ENCODE results near the gene PBX2. TPM values are rescaled to one million over a fixed set of nuclear protein-coding genes. Genes with fewer than 3 reads are reported as not detected.
"Not testable (repeated sequence)": the region's sequence is repeated elsewhere in the genome, so short reads cannot be mapped to it uniquely, and the experiment has no call there.

PBX2 gene
- polyA plus RNA-seq, 6 donors from 2014 or later = 0.64 to 4.0 (median 3.1) TPM

GRCh38 chr6:32215617-32216016 is 25.6 kb upstream of the PBX2 start:
- H3K36me3 Mint-ChIP-seq = no peaks in the 10 kb centered on the region
- no peak overlapping the region for H3K4me3 Mint-ChIP-seq
- no peak for ATAC-seq (ENCODE audit: low read depth in 2 of 2)
- H3K9me3 Mint-ChIP-seq = no peaks in the 10 kb centered on the region
- H3K27me3 Mint-ChIP-seq = peaks cover 0 to 6% (median 0%) of the 10 kb centered on the region in 3 donors
- DNase-seq = no peak
- H3K4me1 Mint-ChIP-seq = peaks cover 10 to 23% (median 16%) of the 10 kb centered on the region in 3 donors
- H3K27ac Mint-ChIP-seq = peak overlapping the region in 1 of 6 donors; percentile 76

GRCh38 chr6:32214126-32214525 is 24.1 kb upstream of the PBX2 start:
- Mint-ChIP-seq H3K36me3 (no peaks in the 10 kb centered on the region), H3K27me3 (peaks cover 0 to 6% (median 0%) of the 10 kb centered on the region in 3 donors), H3K9me3 (no peaks in the 10 kb centered on the region), H3K27ac (peak overlapping the region in 3 of 6 donors; percentile 5 to 29 (median 26)), H3K4me3 (peak overlapping the region in 1 of 8 donors; percentile 29), H3K4me1 (peaks cover 9 to 19% (median 10%) of the 10 kb centered on the region in 3 donors)
- ATAC-seq (ENCODE audit: low read depth in 2 of 2) (peak; percentile 27 to 59), DNase-seq (no peak)

- Mint-ChIP-seq H3K27me3 (peaks cover 0 to 6% (median 0%) of the 10 kb centered on the region in 3 donors), H3K4me3 (no peak overlapping the region), H3K4me1 (peaks cover 6 to 19% (median 10%) of the 10 kb centered on the region in 3 donors), H3K9me3 (no peaks in the 10 kb centered on the region), H3K36me3 (no peaks in the 10 kb centered on the region), H3K27ac (peak overlapping the region in 2 of 6 donors; percentile 5 to 26)
- ATAC-seq (ENCODE audit: low read depth in 2 of 2) = no peak
- DNase-seq = no peak
Measured at GRCh38 chr6:32213649-32214048, 23.6 kb upstream of the PBX2 start.

GRCh38 chr6:32212076-32212760 is 22.2 kb upstream of the PBX2 start:
- Mint-ChIP-seq H3K9me3 (no peaks in the 10 kb centered on the region), H3K4me1 (peaks cover 6 to 15% (median 10%) of the 10 kb centered on the region in 3 donors), H3K27ac (peak overlapping the region in 2 of 6 donors; percentile 15 to 30), H3K4me3 (no peak overlapping the region), H3K27me3 (no peaks in the 10 kb centered on the region), H3K36me3 (no peaks in the 10 kb centered on the region)
- ATAC-seq (ENCODE audit: low read depth in 2 of 2) (no peak), DNase-seq (no peak)

GRCh38 chr6:32211432-32211831 is 21.4 kb upstream of the PBX2 start:
- not testable (repeated sequence) for ATAC-seq (ENCODE audit: low read depth in 2 of 2); H3K9me3 Mint-ChIP-seq; H3K4me3 Mint-ChIP-seq; H3K27ac Mint-ChIP-seq; DNase-seq; H3K27me3 Mint-ChIP-seq; H3K36me3 Mint-ChIP-seq
- peaks cover 6 to 10% (median 10%) of the 10 kb centered on the region in 3 donors for H3K4me1 Mint-ChIP-seq

GRCh38 chr6:32210191-32210601 is 20.2 kb upstream of the PBX2 start:
- H3K27me3 Mint-ChIP-seq = peaks cover 0 to 1% (median under 1%) of the 10 kb centered on the region in 3 donors
- DNase-seq (no peak), ATAC-seq (ENCODE audit: low read depth in 2 of 2) (no peak)
- no peaks in the 10 kb centered on the region for H3K9me3 Mint-ChIP-seq
- peaks cover 6 to 9% (median 9%) of the 10 kb centered on the region in 3 donors for H3K4me1 Mint-ChIP-seq
- H3K36me3 Mint-ChIP-seq = no peaks in the 10 kb centered on the region
- H3K27ac Mint-ChIP-seq = peak overlapping the region in 1 of 6 donors; percentile 58
- H3K4me3 Mint-ChIP-seq = no peak overlapping the region

- Mint-ChIP-seq H3K27ac (peak overlapping the region in 2 of 6 donors; percentile 21 to 28), H3K9me3 (no peaks in the 10 kb centered on the region), H3K36me3 (no peaks in the 10 kb centered on the region), H3K4me3 (no peak overlapping the region), H3K4me1 (peaks cover under 1 to 1% (median under 1%) of the 10 kb centered on the region in 3 donors), H3K27me3 (peaks cover 0 to 11% (median 7%) of the 10 kb centered on the region in 3 donors)
- ATAC-seq (ENCODE audit: low read depth in 2 of 2) (no peak), DNase-seq (no peak)
Measured at GRCh38 chr6:32208996-32209395, 19.0 kb upstream of the PBX2 start.

- H3K4me3 Mint-ChIP-seq = no peak overlapping the region
- no peak for ATAC-seq (ENCODE audit: low read depth in 2 of 2)
- no peaks in the 10 kb centered on the region for H3K4me1 Mint-ChIP-seq
- H3K27ac Mint-ChIP-seq = peak overlapping the region in 1 of 6 donors; percentile 79
- H3K9me3 Mint-ChIP-seq = no peaks in the 10 kb centered on the region
- no peaks in the 10 kb centered on the region for H3K36me3 Mint-ChIP-seq
- no peak for DNase-seq
- H3K27me3 Mint-ChIP-seq = peaks cover 0 to 23% (median 7%) of the 10 kb centered on the region in 3 donors
Measured at GRCh38 chr6:32204268-32204715, 14.3 kb upstream of the PBX2 start.

GRCh38 chr6:32203426-32204267 is 13.6 kb upstream of the PBX2 start:
- Mint-ChIP-seq H3K9me3 (no peaks in the 10 kb centered on the region), H3K27me3 (peaks cover 0 to 23% (median 7%) of the 10 kb centered on the region in 3 donors), H3K4me1 (no peaks in the 10 kb centered on the region), H3K36me3 (no peaks in the 10 kb centered on the region), H3K4me3 (no peak overlapping the region), H3K27ac (peak overlapping the region in 2 of 6 donors; percentile 33 to 43)
- ATAC-seq (ENCODE audit: low read depth in 2 of 2) (no peak), DNase-seq (no peak)

- Mint-ChIP-seq H3K27ac (no peak overlapping the region), H3K27me3 (peaks cover 0 to 23% (median 7%) of the 10 kb centered on the region in 3 donors), H3K36me3 (no peaks in the 10 kb centered on the region), H3K4me1 (peaks cover 0 to 1% (median under 1%) of the 10 kb centered on the region in 3 donors), H3K9me3 (no peaks in the 10 kb centered on the region), H3K4me3 (no peak overlapping the region)
- ATAC-seq (ENCODE audit: low read depth in 2 of 2) (no peak), DNase-seq (no peak)
Measured at GRCh38 chr6:32202186-32202585, 12.2 kb upstream of the PBX2 start.

GRCh38 chr6:32200711-32201475 is 10.9 kb upstream of the PBX2 start:
- no peak for DNase-seq
- peak overlapping the region in 1 of 8 donors; percentile 4 for H3K4me3 Mint-ChIP-seq
- no peaks in the 10 kb centered on the region for H3K36me3 Mint-ChIP-seq
- H3K4me1 Mint-ChIP-seq = peaks cover 10 to 14% (median 13%) of the 10 kb centered on the region in 3 donors
- H3K27me3 Mint-ChIP-seq = peaks cover 0 to 23% (median 7%) of the 10 kb centered on the region in 3 donors
- H3K27ac Mint-ChIP-seq = peak overlapping the region in 1 of 6 donors; percentile 28
- ATAC-seq (ENCODE audit: low read depth in 2 of 2) = no peak
- no peaks in the 10 kb centered on the region for H3K9me3 Mint-ChIP-seq

- peaks cover 0 to 12% (median 0%) of the 10 kb centered on the region in 3 donors for H3K27me3 Mint-ChIP-seq
- H3K9me3 Mint-ChIP-seq = no peaks in the 10 kb centered on the region
- peak overlapping the region in 4 of 6 donors; percentile 49 to 100 (median 87) for H3K27ac Mint-ChIP-seq
- DNase-seq (no peak), ATAC-seq (ENCODE audit: low read depth in 2 of 2) (no peak)
- H3K4me1 Mint-ChIP-seq = peaks cover 28 to 32% (median 28%) of the 10 kb centered on the region in 3 donors
- peak overlapping the region in 3 of 8 donors; percentile 20 to 66 (median 53) for H3K4me3 Mint-ChIP-seq
- H3K36me3 Mint-ChIP-seq = no peaks in the 10 kb centered on the region
Measured at GRCh38 chr6:32198866-32199265, 8.9 kb upstream of the PBX2 start.

GRCh38 chr6:32198345-32198696 is 8.3 kb upstream of the PBX2 start:
- peak overlapping the region in 4 of 6 donors; percentile 74 to 100 (median 86) for H3K27ac Mint-ChIP-seq

More at GRCh38 chr6:32198345-32198696, 8.3 kb upstream of the PBX2 start:
- ATAC-seq (ENCODE audit: low read depth in 2 of 2) = no peak
- no peaks in the 10 kb centered on the region for H3K36me3 Mint-ChIP-seq
- peaks cover 33 to 38% (median 33%) of the 10 kb centered on the region in 3 donors for H3K4me1 Mint-ChIP-seq
- DNase-seq = no peak
- peaks cover 0 to 8% (median 0%) of the 10 kb centered on the region in 3 donors for H3K27me3 Mint-ChIP-seq
- no peaks in the 10 kb centered on the region for H3K9me3 Mint-ChIP-seq
- H3K4me3 Mint-ChIP-seq = peak overlapping the region in 4 of 8 donors; percentile 28 to 66 (median 54)

All from naive B cell (primary cell).